Uterus (tissue), 4 donors: Measurements from ENCODE around the gene GNAL. TPM values are rescaled to one million over a fixed set of nuclear protein-coding genes. Genes with fewer than 3 reads are reported as not detected.

Source experiments
- DNase-seq, 2 donors: peaks; one replicate each; pipeline ENCODE4 v3.0.0-alpha.2; 2019 to 2020
- H3K27ac ChIP-seq, 2 donors: fragments of 200-600 bp; sonication (generic); 1 replicate in 1 of 2; 2 replicates in 1 of 2; pipeline ENCODE4 v1.5.1; 2016 to 2018
- H3K27me3 ChIP-seq, 2 donors: fragments of 200-600 bp; sonication (generic); one replicate each; pipeline ENCODE4 v1.5.1; 2018 to 2019; ENCODE audit warnings: control low read depth in 1 of 2
- H3K36me3 ChIP-seq, 2 donors: fragments of 200-600 bp; sonication (generic); one replicate each; pipeline ENCODE4 v1.5.1; 2019; ENCODE audit warnings: control low read depth in 1 of 2
- H3K4me1 ChIP-seq, 2 donors: fragments of 200-600 bp; sonication (generic); one replicate each; pipeline ENCODE4 v1.5.1; 2018 to 2019; ENCODE audit warnings: control low read depth in 1 of 2
- H3K4me3 ChIP-seq, 2 donors: fragments of 200-600 bp; sonication (generic); 1 replicate in 1 of 2; 2 replicates in 1 of 2; pipeline ENCODE4 v1.5.1; 2018 to 2019; ENCODE audit warnings: mild to moderate bottlenecking in 1 of 2
- H3K9me3 ChIP-seq, 2 donors: fragments of 200-600 bp; sonication (generic); one replicate each; pipeline ENCODE4 v1.5.1; 2019; ENCODE audit warnings: control low read depth in 1 of 2
- POLR2A ChIP-seq, 2 donors: fragments of 450-650 bp; IDR thresholded peaks; one replicate each; pipeline ENCODE4 v1.6.1; 2016; ENCODE audit warnings: antibody characterized with exemption in 2 of 2, mild to moderate bottlenecking in 1 of 2, moderate library complexity in 1 of 2
- intact Hi-C: fragments of 100-400 bp; cut with DNase I; formaldehyde crosslinking; loops from one replicate; pipeline ENCODE4 v1.15.1; 2023; ENCODE audit warnings: low total_unique reads
- total RNA-seq, 4 donors: library from RNA; depleted of rRNA in 3 of 4; stranded (reverse); fragments of >200 nt in 3 of 4; gene quantifications; one replicate each; pipeline versions ENCODE4 v1.1.0 to v1.2.4, GENCODE V29; 2014 to 2023
- TF ChIP-seq, protein P1 (sequence below), 4 experiments: fragments of 200-600 bp in 2 of 4; fragments of 450-650 bp in 2 of 4; sonication (generic) in 2 of 4; IDR thresholded peaks; one replicate each; pipeline ENCODE4 v1.5.1; 2016 to 2019; ENCODE audit warnings: antibody characterized with exemption in 4 of 4, mild to moderate bottlenecking in 2 of 4, moderate library complexity in 1 of 4
- donor health status: DM: yes; HTN: yes; CAD: no.

GNAL gene
- total RNA-seq, 4 donors from 2014 or later, result 4.6 to 20.2 (median 13.8) TPM

GRCh38 chr18:11780042-11780441 is 91.0 kb downstream of the GNAL start:
- H3K27me3 ChIP-seq, result no peaks in the 10 kb centered on the region
- no peak overlapping the region for H3K4me3 ChIP-seq
- H3K4me1 ChIP-seq, result no peaks in the 10 kb centered on the region
- no peak for DNase-seq
- intact Hi-C loops, result no loop called here
- no peaks in the 10 kb centered on the region for H3K9me3 ChIP-seq
- TF ChIP-seq, protein P1, sequence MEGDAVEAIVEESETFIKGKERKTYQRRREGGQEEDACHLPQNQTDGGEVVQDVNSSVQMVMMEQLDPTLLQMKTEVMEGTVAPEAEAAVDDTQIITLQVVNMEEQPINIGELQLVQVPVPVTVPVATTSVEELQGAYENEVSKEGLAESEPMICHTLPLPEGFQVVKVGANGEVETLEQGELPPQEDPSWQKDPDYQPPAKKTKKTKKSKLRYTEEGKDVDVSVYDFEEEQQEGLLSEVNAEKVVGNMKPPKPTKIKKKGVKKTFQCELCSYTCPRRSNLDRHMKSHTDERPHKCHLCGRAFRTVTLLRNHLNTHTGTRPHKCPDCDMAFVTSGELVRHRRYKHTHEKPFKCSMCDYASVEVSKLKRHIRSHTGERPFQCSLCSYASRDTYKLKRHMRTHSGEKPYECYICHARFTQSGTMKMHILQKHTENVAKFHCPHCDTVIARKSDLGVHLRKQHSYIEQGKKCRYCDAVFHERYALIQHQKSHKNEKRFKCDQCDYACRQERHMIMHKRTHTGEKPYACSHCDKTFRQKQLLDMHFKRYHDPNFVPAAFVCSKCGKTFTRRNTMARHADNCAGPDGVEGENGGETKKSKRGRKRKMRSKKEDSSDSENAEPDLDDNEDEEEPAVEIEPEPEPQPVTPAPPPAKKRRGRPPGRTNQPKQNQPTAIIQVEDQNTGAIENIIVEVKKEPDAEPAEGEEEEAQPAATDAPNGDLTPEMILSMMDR (IDR thresholded peaks at IDR 0.05), result no peak
- TF ChIP-seq POLR2A (IDR thresholded peaks at IDR 0.05), result no peak
- H3K36me3 ChIP-seq, result no peaks in the 10 kb centered on the region
- no peak overlapping the region for H3K27ac ChIP-seq

DNA sequence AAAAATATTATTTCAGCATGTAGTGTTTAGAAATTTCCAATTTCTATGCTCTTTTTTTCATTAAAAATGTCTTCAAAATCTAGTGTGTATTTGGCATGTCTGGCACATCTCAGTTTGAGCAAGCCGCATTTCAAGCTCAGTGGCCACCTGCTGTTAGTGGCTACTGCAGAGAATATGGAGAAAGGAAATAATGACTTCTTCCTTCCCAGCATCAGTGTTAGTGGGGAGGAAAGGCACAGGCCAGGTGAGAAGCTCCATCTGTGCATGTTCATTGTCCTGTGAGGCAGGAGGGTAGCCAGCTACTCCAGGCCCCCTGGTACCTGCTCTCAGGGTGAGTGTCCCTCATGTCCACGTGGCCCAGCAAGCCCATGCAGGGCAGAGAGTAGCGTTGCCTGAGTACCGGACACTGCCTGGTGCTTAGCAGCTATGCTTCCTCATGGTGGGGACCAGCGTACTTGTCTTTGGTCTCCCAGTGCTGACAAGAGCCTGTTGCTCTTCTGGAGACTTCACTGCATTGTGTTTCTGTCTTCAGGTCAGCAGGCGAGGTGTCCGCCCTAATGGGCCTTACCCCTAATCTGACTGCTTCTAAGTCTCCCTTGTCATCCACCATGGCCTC is 94.8 kb downstream of the GNAL start:
- Histone ChIP-seq H3K27me3 (no peaks in the 10 kb centered on the region), H3K9me3 (no peaks in the 10 kb centered on the region), H3K4me3 (no peak overlapping the region), H3K27ac (no peak overlapping the region), H3K4me1 (no peaks in the 10 kb centered on the region), H3K36me3 (no peaks in the 10 kb centered on the region)
- no peak for TF ChIP-seq POLR2A (IDR thresholded peaks at IDR 0.05)
- TF ChIP-seq, protein P1 (IDR thresholded peaks at IDR 0.05), result no peak
- intact Hi-C loops, result no loop called here
- DNase-seq, result no peak

DNA sequence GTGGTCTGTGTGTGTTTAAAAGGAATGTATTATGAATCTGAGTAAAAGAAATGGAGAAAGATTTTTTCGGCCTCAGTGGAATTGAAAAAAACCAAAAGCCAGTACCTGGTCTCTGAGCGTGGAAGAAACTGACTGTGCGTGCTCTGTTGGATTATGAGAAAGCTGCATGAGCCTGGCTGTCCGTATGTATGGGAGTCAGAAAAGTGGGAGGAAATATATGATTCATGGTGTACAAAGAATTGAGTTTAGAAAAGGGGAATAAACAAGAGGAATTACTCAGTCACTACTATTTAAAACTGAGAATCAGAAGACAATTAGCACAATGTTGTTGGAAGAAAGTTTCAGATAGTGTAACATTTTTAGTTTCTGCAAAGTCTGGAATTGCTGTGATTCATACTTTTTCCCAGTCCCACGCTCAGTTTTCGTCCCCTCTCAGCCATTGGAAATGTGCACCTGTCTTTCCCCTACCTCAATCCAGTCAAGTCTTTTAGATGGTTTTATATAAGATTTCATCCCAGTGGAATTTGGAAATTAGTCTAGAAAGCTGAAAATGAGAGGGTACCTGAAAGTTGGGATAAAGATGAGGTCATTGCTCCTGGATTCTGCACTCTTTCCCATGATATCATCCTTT is 95.7 kb downstream of the GNAL start:
- Histone ChIP-seq H3K4me1 (no peaks in the 10 kb centered on the region), H3K36me3 (no peaks in the 10 kb centered on the region), H3K4me3 (no peak overlapping the region), H3K27ac (no peak overlapping the region), H3K9me3 (no peaks in the 10 kb centered on the region), H3K27me3 (no peaks in the 10 kb centered on the region)
- intact Hi-C loops, result no loop called here
- DNase-seq, result no peak
- TF ChIP-seq, protein P1 (IDR thresholded peaks at IDR 0.05), result no peak
- no peak for TF ChIP-seq POLR2A (IDR thresholded peaks at IDR 0.05)

- H3K9me3 ChIP-seq, result no peaks in the 10 kb centered on the region
- intact Hi-C loops, result no loop called here
- no peaks in the 10 kb centered on the region for H3K36me3 ChIP-seq
- no peak for TF ChIP-seq POLR2A (IDR thresholded peaks at IDR 0.05)
- TF ChIP-seq, protein P1 (IDR thresholded peaks at IDR 0.05), result no peak
- H3K4me3 ChIP-seq, result no peak overlapping the region
- no peaks in the 10 kb centered on the region for H3K4me1 ChIP-seq
- no peaks in the 10 kb centered on the region for H3K27me3 ChIP-seq
- H3K27ac ChIP-seq, result no peak overlapping the region
- DNase-seq, result no peak
Measured at GRCh38 chr18:11785444-11786055, 96.5 kb downstream of the GNAL start.
